ENCODE data around the gene ATXN2.
"Not testable (repeated sequence)": the region's sequence is repeated elsewhere in the genome, so short reads cannot be mapped to it uniquely, and the experiment has no call there.

ATXN2 gene

GRCh38 chr12:111405149-111405858 is 193.8 kb downstream of the ATXN2 start:
- DNase-seq (ENCODE audit: low read depth in 2 of 2) = peak; percentile 99 to 100

GRCh38 chr12:111404362-111405148 is 194.6 kb downstream of the ATXN2 start:
- peak; percentile 68 to 73 for DNase-seq (ENCODE audit: low read depth in 2 of 2)

- DNase-seq (ENCODE audit: low read depth in 2 of 2) = not testable (repeated sequence)
Measured at GRCh38 chr12:111402490-111402824, 196.7 kb downstream of the ATXN2 start.

All from stimulated activated CD8-positive, alpha-beta memory T cell treated with anti-CD3 and anti-CD28 coated beads, Interleukin-2, amount 100 ng/mL, for 48 hours (primary cell).